Right renal cortex interstitium (tissue), 3 donors: ENCODE data around the gene CACNA1B. TPM values are rescaled to one million over a fixed set of nuclear protein-coding genes. Genes with fewer than 3 reads are reported as not detected.

Experiments used
- DNase-seq, 3 donors: peaks; one replicate each; pipeline ENCODE4 v3.0.0-alpha.2; 2013; ENCODE audit warnings: low read depth in 3 of 3, low spot score in 2 of 3
- polyA plus RNA-seq, 3 donors: library from polyadenylated mRNA; unstranded; fragments of 120-200 nt; gene quantifications; one replicate each; pipeline ENCODE4 v1.2.1, GENCODE V29; 2013; ENCODE audit not compliant: insufficient read length in 3 of 3

CACNA1B gene
- polyA plus RNA-seq, 3 donors = 0.11 to 0.18 (median 0.17) TPM

- no peak for DNase-seq
These were observed 98.5 kb downstream of the CACNA1B start for GRCh38 chr9:137975936-137976565.

- DNase-seq = no peak
These were observed 100.1 kb downstream of the CACNA1B start for GRCh38 chr9:137977571-137978261.

GRCh38 chr9:137978262-137978714, 100.7 kb downstream of the CACNA1B start:
- no peak for DNase-seq

- no peak for DNase-seq
These were observed 104.6 kb downstream of the CACNA1B start for GRCh38 chr9:137982200-137982599.

GRCh38 chr9:137984005-137984404, 106.4 kb downstream of the CACNA1B start:
- no peak for DNase-seq

- DNase-seq = no peak
These were observed 107.1 kb downstream of the CACNA1B start for GRCh38 chr9:137984520-137985257.

GRCh38 chr9:137985637-137986071, 108.1 kb downstream of the CACNA1B start:
- no peak for DNase-seq

- no peak for DNase-seq
These were observed 108.9 kb downstream of the CACNA1B start for GRCh38 chr9:137986268-137987099.

- no peak for DNase-seq
These were observed 109.9 kb downstream of the CACNA1B start for GRCh38 chr9:137987244-137988030.

GRCh38 chr9:137988051-137988450, 110.5 kb downstream of the CACNA1B start:
- DNase-seq = no peak

GRCh38 chr9:137988701-137989100, 111.1 kb downstream of the CACNA1B start:
- no peak for DNase-seq

- DNase-seq = no peak
These were observed 111.6 kb downstream of the CACNA1B start for GRCh38 chr9:137989156-137989555.

GRCh38 chr9:137989999-137990715, 112.6 kb downstream of the CACNA1B start:
- DNase-seq = no peak

GRCh38 chr9:138003485-138004190, 126.1 kb downstream of the CACNA1B start:
- no peak for DNase-seq

GRCh38 chr9:138006576-138007233, 129.1 kb downstream of the CACNA1B start:
- no peak for DNase-seq

- DNase-seq = no peak
These were observed 130.0 kb downstream of the CACNA1B start for GRCh38 chr9:138007566-138007917.

- DNase-seq = no peak
These were observed 130.6 kb downstream of the CACNA1B start for GRCh38 chr9:138007918-138008841.
